Vagina (tissue), 2 donors: Measurements from ENCODE around the gene EN2. TPM values are rescaled to one million over a fixed set of nuclear protein-coding genes. Genes with fewer than 3 reads are reported as not detected.

Experiments
- DNase-seq, 2 donors: peaks; one replicate each; pipeline ENCODE4 v3.0.0-alpha.2; 2017; ENCODE audit errors: extremely low spot score in 2 of 2
- H3K27ac ChIP-seq: fragments of 200-600 bp; sonication (generic); one replicate; pipeline ENCODE4 v1.5.1; 2019
- H3K27me3 ChIP-seq: fragments of 200-600 bp; sonication (generic); one replicate; pipeline ENCODE4 v1.5.1; 2019
- H3K36me3 ChIP-seq, 2 donors: fragments of 200-600 bp; sonication (generic); one replicate each; pipeline ENCODE4 v1.5.1; 2017 to 2019
- H3K4me1 ChIP-seq: fragments of 200-600 bp; sonication (generic); one replicate; pipeline ENCODE4 v1.5.1; 2019
- H3K4me3 ChIP-seq, 2 donors: fragments of 200-600 bp; sonication (generic); 1 replicate in 1 of 2; 2 replicates in 1 of 2; pipeline ENCODE4 v1.5.1; 2016 to 2019
- H3K9me3 ChIP-seq: fragments of 200-600 bp; sonication (generic); one replicate; pipeline ENCODE4 v1.5.1; 2019
- POLR2A ChIP-seq, 2 donors: fragments of 450-650 bp; IDR thresholded peaks; one replicate each; pipeline ENCODE4 v1.6.1; 2017; ENCODE audit warnings: antibody characterized with exemption in 2 of 2, mild to moderate bottlenecking in 2 of 2, moderate library complexity in 2 of 2
- POLR2AphosphoS5 ChIP-seq, 2 donors: sonication (generic); formaldehyde crosslinking; IDR thresholded peaks; one replicate each; pipeline ENCODE4 v1.9.0; 2017; ENCODE audit warnings: antibody characterized with exemption in 2 of 2, mild to moderate bottlenecking in 2 of 2, low read depth in 1 of 2; ENCODE audit not compliant: insufficient read depth in 1 of 2
- intact Hi-C: fragments of 100-400 bp; cut with DNase I; formaldehyde crosslinking; loops from one replicate; pipeline ENCODE4 v1.15.1; 2023
- total RNA-seq: library from RNA; depleted of rRNA; stranded (reverse); fragments of >200 nt; gene quantifications from one replicate; pipeline ENCODE4 v1.2.3, GENCODE V29; 2016
- TF ChIP-seq, protein P1 (sequence below), 3 experiments: fragments of 450-650 bp in 2 of 3; fragments of 200-600 bp in 1 of 3; sonication (generic) in 1 of 3; IDR thresholded peaks; one replicate each; pipeline ENCODE4 v1.5.1; 2017 to 2019; ENCODE audit warnings: antibody characterized with exemption in 3 of 3, mild to moderate bottlenecking in 2 of 3, moderate library complexity in 2 of 3

The EN2 gene
- total RNA-seq, 1 donor from 2014 or later, result 0.98 TPM

GRCh38 chr7:155486783-155487508 is 29.0 kb downstream of the EN2 start:
- Histone ChIP-seq H3K27me3 (no peaks in the 10 kb centered on the region), H3K4me3 (no peak overlapping the region), H3K9me3 (no peaks in the 10 kb centered on the region), H3K36me3 (no peaks in the 10 kb centered on the region), H3K4me1 (peaks cover 25% of the 10 kb centered on the region), H3K27ac (no peak overlapping the region)
- TF ChIP-seq, protein P1, sequence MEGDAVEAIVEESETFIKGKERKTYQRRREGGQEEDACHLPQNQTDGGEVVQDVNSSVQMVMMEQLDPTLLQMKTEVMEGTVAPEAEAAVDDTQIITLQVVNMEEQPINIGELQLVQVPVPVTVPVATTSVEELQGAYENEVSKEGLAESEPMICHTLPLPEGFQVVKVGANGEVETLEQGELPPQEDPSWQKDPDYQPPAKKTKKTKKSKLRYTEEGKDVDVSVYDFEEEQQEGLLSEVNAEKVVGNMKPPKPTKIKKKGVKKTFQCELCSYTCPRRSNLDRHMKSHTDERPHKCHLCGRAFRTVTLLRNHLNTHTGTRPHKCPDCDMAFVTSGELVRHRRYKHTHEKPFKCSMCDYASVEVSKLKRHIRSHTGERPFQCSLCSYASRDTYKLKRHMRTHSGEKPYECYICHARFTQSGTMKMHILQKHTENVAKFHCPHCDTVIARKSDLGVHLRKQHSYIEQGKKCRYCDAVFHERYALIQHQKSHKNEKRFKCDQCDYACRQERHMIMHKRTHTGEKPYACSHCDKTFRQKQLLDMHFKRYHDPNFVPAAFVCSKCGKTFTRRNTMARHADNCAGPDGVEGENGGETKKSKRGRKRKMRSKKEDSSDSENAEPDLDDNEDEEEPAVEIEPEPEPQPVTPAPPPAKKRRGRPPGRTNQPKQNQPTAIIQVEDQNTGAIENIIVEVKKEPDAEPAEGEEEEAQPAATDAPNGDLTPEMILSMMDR (IDR thresholded peaks at IDR 0.05), result no peak
- intact Hi-C loops, result no loop called here
- DNase-seq, result no peak

- TF ChIP-seq, protein P1 (IDR thresholded peaks at IDR 0.05), result no peak
- no peak for TF ChIP-seq POLR2A (IDR thresholded peaks at IDR 0.05)
- no peak for TF ChIP-seq POLR2AphosphoS5 (IDR thresholded peaks at IDR 0.05; ENCODE audit: insufficient read depth in 1 of 2, low read depth in 1 of 2)
- no peak for DNase-seq
- H3K4me1 ChIP-seq, result peaks cover 25% of the 10 kb centered on the region
- no peaks in the 10 kb centered on the region for H3K36me3 ChIP-seq
- H3K4me3 ChIP-seq, result no peak overlapping the region
- no peaks in the 10 kb centered on the region for H3K9me3 ChIP-seq
- intact Hi-C loops, result no loop called here
- H3K27ac ChIP-seq, result no peak overlapping the region
- H3K27me3 ChIP-seq, result no peaks in the 10 kb centered on the region
These were observed 29.9 kb downstream of the EN2 start for GRCh38 chr7:155487509-155488482.

- peaks cover 21% of the 10 kb centered on the region for H3K4me1 ChIP-seq
- no peaks in the 10 kb centered on the region for H3K27me3 ChIP-seq
- no peaks in the 10 kb centered on the region for H3K9me3 ChIP-seq
- H3K4me3 ChIP-seq, result no peak overlapping the region
- no peaks in the 10 kb centered on the region for H3K36me3 ChIP-seq
- no peak for DNase-seq
- no peak overlapping the region for H3K27ac ChIP-seq
- intact Hi-C loops, result no loop called here
- TF ChIP-seq POLR2A (IDR thresholded peaks at IDR 0.05) (no peak), POLR2AphosphoS5 (IDR thresholded peaks at IDR 0.05; ENCODE audit: insufficient read depth in 1 of 2, low read depth in 1 of 2) (no peak)
- TF ChIP-seq, protein P1 (IDR thresholded peaks at IDR 0.05), result no peak
These were observed 30.7 kb downstream of the EN2 start for GRCh38 chr7:155488483-155489127.

- H3K4me3 ChIP-seq, result no peak overlapping the region
- no peaks in the 10 kb centered on the region for H3K27me3 ChIP-seq
- no peak for TF ChIP-seq POLR2A (IDR thresholded peaks at IDR 0.05)
- TF ChIP-seq, protein P1 (IDR thresholded peaks at IDR 0.05), result no peak
- TF ChIP-seq POLR2AphosphoS5 (IDR thresholded peaks at IDR 0.05; ENCODE audit: insufficient read depth in 1 of 2, low read depth in 1 of 2), result no peak
- H3K9me3 ChIP-seq, result no peaks in the 10 kb centered on the region
- intact Hi-C loops, result no loop called here
- no peak overlapping the region for H3K27ac ChIP-seq
- H3K4me1 ChIP-seq, result peaks cover 15% of the 10 kb centered on the region
- DNase-seq, result no peak
- H3K36me3 ChIP-seq, result no peaks in the 10 kb centered on the region
These were observed 31.4 kb downstream of the EN2 start for GRCh38 chr7:155489158-155489840.
